OCI-LY1 (cell line): ENCODE data around the gene HS3ST5.

ENCODE experiments used
- EZH2 ChIP-seq: fragments of 200-600 bp; sonication (generic), shearing (Covaris generic); IDR thresholded peaks from 2 replicates; pipeline ENCODE4 v1.8.0; 2017; ENCODE audit warnings: borderline replicate concordance, mixed run types, mild to moderate bottlenecking, antibody characterized with exemption, low read length, moderate library complexity, mixed read lengths
- TF ChIP-seq, protein P1 (sequence below): fragments of 200-600 bp; sonication (generic), shearing (Covaris generic); IDR thresholded peaks from 2 replicates; pipeline ENCODE4 v1.5.1; 2017; ENCODE audit warnings: mild to moderate bottlenecking, antibody characterized with exemption, low read length, moderate library complexity, mixed read lengths

- TF ChIP-seq, protein P1, sequence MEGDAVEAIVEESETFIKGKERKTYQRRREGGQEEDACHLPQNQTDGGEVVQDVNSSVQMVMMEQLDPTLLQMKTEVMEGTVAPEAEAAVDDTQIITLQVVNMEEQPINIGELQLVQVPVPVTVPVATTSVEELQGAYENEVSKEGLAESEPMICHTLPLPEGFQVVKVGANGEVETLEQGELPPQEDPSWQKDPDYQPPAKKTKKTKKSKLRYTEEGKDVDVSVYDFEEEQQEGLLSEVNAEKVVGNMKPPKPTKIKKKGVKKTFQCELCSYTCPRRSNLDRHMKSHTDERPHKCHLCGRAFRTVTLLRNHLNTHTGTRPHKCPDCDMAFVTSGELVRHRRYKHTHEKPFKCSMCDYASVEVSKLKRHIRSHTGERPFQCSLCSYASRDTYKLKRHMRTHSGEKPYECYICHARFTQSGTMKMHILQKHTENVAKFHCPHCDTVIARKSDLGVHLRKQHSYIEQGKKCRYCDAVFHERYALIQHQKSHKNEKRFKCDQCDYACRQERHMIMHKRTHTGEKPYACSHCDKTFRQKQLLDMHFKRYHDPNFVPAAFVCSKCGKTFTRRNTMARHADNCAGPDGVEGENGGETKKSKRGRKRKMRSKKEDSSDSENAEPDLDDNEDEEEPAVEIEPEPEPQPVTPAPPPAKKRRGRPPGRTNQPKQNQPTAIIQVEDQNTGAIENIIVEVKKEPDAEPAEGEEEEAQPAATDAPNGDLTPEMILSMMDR = no peak
- TF ChIP-seq EZH2 = no peak
Measured at GRCh38 chr6:114068771-114069170, 274.1 kb downstream of the HS3ST5 start.
